DMS 273 (cell line): Measurements from ENCODE around the gene C9orf153.
"Not testable (repeated sequence)": the region's sequence is repeated elsewhere in the genome, so short reads cannot be mapped to it uniquely, and the experiment has no call there.

ENCODE experiments used
- DNase-seq: peaks from one replicate; lab custom pipeline; 2025; ENCODE audit not compliant: unreplicated experiment; lab: John Stamatoyannopoulos, UW

The C9orf153 gene

GRCh38 chr9:86193088-86193487 lies 66.4 kb downstream of the C9orf153 start:
- DNase-seq = no peak

- not testable (repeated sequence) for DNase-seq
Observed at GRCh38 chr9:86190700-86191099, 68.8 kb downstream of the C9orf153 start.

GRCh38 chr9:86187121-86187520 lies 72.3 kb downstream of the C9orf153 start:
- DNase-seq = peak; percentile 1

GRCh38 chr9:86186696-86187095 lies 72.8 kb downstream of the C9orf153 start:
- no peak for DNase-seq

- DNase-seq = no peak
Observed at GRCh38 chr9:86185872-86186271, 73.6 kb downstream of the C9orf153 start.

- no peak for DNase-seq
Observed at GRCh38 chr9:86184138-86184524, 75.3 kb downstream of the C9orf153 start.

GRCh38 chr9:86183229-86184137 lies 76.0 kb downstream of the C9orf153 start:
- DNase-seq = no peak

GRCh38 chr9:86181379-86182315 lies 77.8 kb downstream of the C9orf153 start:
- DNase-seq = no peak

- DNase-seq = no peak
Observed at GRCh38 chr9:86178503-86178902, 81.0 kb downstream of the C9orf153 start.

- no peak for DNase-seq
Observed at GRCh38 chr9:86177995-86178394, 81.5 kb downstream of the C9orf153 start.

- peak; percentile 63 for DNase-seq
Observed at GRCh38 chr9:86176468-86176867, 83.0 kb downstream of the C9orf153 start.

GRCh38 chr9:86175743-86176456 lies 83.6 kb downstream of the C9orf153 start:
- DNase-seq = peak; percentile 43

- no peak for DNase-seq
Observed at GRCh38 chr9:86175223-86175622, 84.2 kb downstream of the C9orf153 start.
